Measurements from ENCODE around the gene CPTP.
A peak's percentile ranks its signal among the peaks of the same experiment; 100 is the strongest.

Gene CPTP

DNA sequence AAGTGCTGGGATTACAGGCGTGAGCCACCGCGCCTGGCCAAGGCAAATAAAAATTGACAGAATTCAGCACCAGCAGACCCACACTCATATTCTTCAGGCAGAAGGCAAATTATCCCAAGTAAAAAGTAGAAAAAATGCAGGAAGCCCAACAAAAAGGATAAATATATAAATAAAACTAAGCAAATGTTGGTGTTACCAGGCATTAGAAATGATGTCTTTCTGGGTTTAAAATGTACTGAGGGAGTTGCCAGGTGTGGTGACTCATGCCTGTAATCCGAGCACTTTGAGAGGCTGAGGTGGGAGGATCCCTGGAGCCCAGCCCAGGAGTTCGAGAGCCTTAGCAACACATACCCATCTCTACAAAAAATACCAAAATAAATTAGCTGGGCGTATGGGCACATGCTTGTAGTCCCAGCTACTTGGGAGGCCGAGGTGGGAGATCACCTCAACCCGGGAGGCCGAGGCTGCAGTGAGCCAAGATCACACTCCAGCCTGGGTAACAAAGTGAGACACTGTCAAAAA lies 6.4 kb upstream of the CPTP start:
- Histone ChIP-seq H3K27ac (peak overlapping the region; percentile 39 to 55), H3K4me3 (no peak overlapping the region)
- DNase-seq (ENCODE audit: low spot score), result no peak
- TF ChIP-seq, protein P1, sequence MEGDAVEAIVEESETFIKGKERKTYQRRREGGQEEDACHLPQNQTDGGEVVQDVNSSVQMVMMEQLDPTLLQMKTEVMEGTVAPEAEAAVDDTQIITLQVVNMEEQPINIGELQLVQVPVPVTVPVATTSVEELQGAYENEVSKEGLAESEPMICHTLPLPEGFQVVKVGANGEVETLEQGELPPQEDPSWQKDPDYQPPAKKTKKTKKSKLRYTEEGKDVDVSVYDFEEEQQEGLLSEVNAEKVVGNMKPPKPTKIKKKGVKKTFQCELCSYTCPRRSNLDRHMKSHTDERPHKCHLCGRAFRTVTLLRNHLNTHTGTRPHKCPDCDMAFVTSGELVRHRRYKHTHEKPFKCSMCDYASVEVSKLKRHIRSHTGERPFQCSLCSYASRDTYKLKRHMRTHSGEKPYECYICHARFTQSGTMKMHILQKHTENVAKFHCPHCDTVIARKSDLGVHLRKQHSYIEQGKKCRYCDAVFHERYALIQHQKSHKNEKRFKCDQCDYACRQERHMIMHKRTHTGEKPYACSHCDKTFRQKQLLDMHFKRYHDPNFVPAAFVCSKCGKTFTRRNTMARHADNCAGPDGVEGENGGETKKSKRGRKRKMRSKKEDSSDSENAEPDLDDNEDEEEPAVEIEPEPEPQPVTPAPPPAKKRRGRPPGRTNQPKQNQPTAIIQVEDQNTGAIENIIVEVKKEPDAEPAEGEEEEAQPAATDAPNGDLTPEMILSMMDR (IDR thresholded peaks at IDR 0.05), result no peak

DNA sequence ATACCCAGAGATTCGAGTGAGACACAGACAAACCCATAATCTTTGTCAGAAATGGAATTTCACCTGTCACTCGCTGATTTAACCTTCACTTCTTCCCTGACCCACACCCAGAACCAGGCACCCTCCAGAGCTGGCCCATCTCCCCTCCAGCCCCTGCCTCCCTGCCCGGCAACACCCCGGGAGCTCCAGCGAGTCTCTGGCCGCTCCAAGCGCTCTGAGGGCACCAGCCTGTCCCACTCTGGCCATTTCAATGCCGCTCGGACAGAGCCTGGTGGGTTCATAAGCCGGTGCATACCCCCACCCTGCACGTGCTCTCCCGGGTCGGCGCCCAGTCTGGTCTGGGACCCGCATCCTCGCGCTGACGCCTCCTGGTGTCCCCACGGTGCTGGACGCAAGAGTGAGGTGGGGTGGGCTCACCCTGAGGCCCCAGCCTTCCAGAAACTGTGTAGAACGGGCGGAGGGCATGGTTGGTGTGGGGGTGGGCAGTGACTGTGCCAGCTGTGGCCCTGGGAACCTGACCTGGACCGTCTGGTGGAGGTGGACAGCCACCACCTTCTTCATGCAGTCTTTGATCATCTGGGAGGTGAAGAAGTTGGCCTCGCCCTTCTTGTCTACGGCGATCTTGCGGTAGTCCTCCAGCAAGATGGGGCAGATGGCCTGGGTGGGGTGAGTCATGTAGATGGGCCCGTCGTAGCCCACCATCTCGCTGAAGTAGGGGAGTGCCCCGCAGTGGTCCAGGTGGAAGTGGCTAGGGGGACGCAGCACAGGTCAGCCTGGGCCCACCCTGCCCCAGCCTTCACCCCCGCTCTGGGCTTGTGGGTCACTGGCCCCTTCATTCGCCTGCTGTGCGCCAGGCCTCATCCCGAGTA lies 5.6 kb upstream of the CPTP start:
- TF ChIP-seq, protein P1 (IDR thresholded peaks at IDR 0.05), result no peak
- no peak overlapping the region for H3K4me3 ChIP-seq
- no peak for DNase-seq (ENCODE audit: low spot score)
- H3K27ac ChIP-seq, result peak overlapping the region; percentile 15 to 70

DNA sequence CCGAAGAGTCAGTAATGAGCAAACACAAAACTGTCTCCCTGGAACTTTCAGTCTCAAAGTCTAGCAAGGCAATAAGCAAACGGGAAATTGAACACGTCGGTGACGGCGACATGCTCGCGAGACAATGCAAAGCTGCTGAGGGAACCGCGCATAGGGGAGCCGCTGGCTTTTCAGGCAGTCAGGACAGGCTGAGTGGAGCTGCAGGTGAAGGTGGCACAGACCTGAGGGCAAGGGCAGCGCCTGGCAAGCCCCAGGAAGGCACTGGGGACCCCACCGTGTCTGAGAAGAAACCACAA lies 5.0 kb upstream of the CPTP start:
- DNase-seq (ENCODE audit: low spot score), result no peak
- TF ChIP-seq, protein P1 (IDR thresholded peaks at IDR 0.05), result no peak
- Histone ChIP-seq H3K4me3 (no peak overlapping the region), H3K27ac (no peak overlapping the region)

DNA sequence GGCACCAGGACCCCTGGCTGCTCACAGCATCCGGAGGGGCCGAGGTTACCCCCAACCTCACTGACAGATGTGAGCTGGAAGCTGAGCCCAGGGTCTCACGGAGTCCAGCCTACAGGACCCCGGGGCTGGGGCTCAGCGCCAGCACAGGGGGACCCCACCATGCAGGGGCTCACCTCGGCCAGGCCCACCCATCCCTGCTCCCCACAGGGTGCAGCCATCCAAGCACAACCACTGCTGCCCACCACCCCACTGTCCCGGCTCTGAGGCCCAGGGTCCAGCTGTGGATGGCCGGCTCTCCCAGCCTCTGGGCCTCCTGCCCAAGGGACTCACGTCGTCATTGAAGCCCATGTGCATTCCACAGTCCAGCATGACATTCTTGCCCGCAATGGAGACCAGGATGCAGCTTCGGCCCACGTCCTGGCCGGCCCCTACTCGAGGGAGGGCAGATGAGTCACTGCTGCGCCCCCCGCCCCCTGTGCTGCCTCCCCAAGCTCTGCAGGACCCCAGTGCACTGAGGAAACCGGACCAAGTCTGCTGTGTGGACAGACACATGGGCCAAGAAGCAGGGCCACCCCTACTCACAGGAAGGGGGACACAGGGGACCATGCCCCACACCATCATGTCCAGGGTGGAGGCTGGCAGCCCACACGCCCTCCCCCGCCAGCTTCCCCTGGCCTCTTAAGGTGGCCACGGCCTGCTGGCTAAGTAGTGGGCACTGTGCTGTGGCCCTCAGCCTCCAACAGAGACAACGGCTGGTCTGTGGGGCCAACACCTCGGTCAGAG lies 3.7 kb upstream of the CPTP start:
- no peak overlapping the region for H3K4me3 ChIP-seq
- DNase-seq (ENCODE audit: low spot score), result no peak
- TF ChIP-seq, protein P1 (IDR thresholded peaks at IDR 0.05), result no peak
- H3K27ac ChIP-seq, result peak overlapping the region in 1 of 2 donors; percentile 41

DNA sequence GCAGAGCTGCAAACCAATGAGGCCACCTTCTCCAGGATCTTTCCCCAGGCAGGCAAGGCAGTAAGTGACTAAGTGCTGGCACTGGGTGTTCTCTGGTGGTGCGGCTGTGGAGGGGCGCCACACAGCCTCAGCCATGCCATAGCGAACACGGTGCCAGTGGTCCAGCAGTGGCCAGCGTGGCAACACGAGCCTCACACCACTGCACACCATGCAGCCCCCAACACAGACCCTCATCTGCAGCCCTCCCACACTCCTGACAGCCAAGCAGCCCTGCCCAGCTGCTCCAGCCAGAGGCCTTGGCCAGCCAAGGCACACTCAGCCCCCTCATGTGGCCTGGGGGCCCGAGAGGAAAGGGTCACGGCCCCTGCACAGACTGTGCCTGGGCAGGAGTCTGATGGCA lies 3.1 kb upstream of the CPTP start:
- no peak for DNase-seq (ENCODE audit: low spot score)
- no peak overlapping the region for H3K27ac ChIP-seq
- no peak overlapping the region for H3K4me3 ChIP-seq
- TF ChIP-seq, protein P1 (IDR thresholded peaks at IDR 0.05), result no peak

DNA sequence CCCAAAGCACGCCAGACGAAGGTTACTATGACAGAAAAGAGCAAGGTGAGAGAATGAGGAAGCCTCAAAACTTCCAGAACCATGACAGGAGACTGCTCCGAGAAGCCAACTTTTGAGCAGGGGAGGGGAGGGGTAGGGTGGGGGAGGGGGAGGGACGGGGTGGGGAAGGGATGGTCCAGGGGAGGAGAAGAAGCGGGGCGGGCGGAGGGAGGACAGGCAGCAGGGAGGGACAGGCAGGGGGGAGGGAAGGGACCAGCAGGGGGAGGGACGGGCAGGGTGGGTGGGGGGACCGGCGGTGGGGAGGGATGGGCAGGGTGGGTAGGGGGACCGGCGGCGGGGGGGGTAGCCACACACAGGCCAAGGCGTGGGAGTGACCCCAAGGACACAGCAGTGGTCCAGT lies 2.2 kb upstream of the CPTP start:
- TF ChIP-seq, protein P1 (IDR thresholded peaks at IDR 0.05), result no peak
- no peak for DNase-seq (ENCODE audit: low spot score)
- H3K4me3 ChIP-seq, result no peak overlapping the region
- no peak overlapping the region for H3K27ac ChIP-seq
